HFFc6 (cell line): ENCODE data around the gene ATP6V0C. TPM values are rescaled to one million over a fixed set of nuclear protein-coding genes. Genes with fewer than 3 reads are reported as not detected.
A peak's percentile ranks its signal among the peaks of the same experiment; 100 is the strongest.

Experiments used
- DNase-seq: peaks from one replicate; pipeline ENCODE4 v3.0.0-alpha.2; 2018
- H3K27ac Mint-ChIP-seq: 2 replicates; pipeline ENCODE4 v1.8.0; 2020; ENCODE audit warnings: mild to moderate bottlenecking, mixed read lengths
- H3K27me3 Mint-ChIP-seq: 2 replicates; pipeline ENCODE4 v1.8.0; 2021; ENCODE audit warnings: mild to moderate bottlenecking, moderate library complexity, mixed read lengths; ENCODE audit not compliant: insufficient read depth
- H3K36me3 Mint-ChIP-seq: 2 replicates; pipeline ENCODE4 v1.8.0; 2021; ENCODE audit warnings: low read depth, mixed read lengths
- H3K4me1 Mint-ChIP-seq: 2 replicates; pipeline ENCODE4 v1.8.0; 2020; ENCODE audit warnings: low read depth, mixed read lengths
- H3K4me3 Mint-ChIP-seq: 2 replicates; pipeline ENCODE4 v1.8.0; 2020; ENCODE audit warnings: mild to moderate bottlenecking, moderate library complexity, mixed read lengths
- H3K9me3 Mint-ChIP-seq: 2 replicates; pipeline ENCODE4 v1.8.0; 2020; ENCODE audit warnings: mild to moderate bottlenecking, mixed read lengths
- long read RNA-seq: library from polyadenylated mRNA; unstranded; transcript quantifications from one replicate; pipeline ENCODE4 v2.0.0, GENCODE V29; 2019
- total RNA-seq, 6 experiments: library from RNA; stranded (reverse); fragmentation: NEBNext Ultra II Directional; extraction: Animal tissue kit (Norgen Biotek cat#: 25700); gene quantifications; 2 replicates in 1 of 6; 3 replicates in 5 of 6; pipeline ENCODE4 v1.2.3, GENCODE V29; 2021
- TF ChIP-seq, protein P1 (sequence below): fragments of 200-600 bp; sonication (generic); IDR thresholded peaks from 2 replicates; pipeline ENCODE4 v1.5.0; 2021; ENCODE audit warnings: antibody characterized with exemption, mild to moderate bottlenecking

Gene ATP6V0C
- total RNA-seq: 100 to 1,000 TPM; 303 to 341 (median 309) TPM
- long read RNA-seq, transcript ATP6V0C-201 (3 exons, 1,175 nt): major isoform, 35 of 35 reads
- long read RNA-seq, partial matches to known transcripts: 0 of 35 reads
- long read RNA-seq, other reads (novel, unspliced or antisense): 0 of 35 reads

DNA sequence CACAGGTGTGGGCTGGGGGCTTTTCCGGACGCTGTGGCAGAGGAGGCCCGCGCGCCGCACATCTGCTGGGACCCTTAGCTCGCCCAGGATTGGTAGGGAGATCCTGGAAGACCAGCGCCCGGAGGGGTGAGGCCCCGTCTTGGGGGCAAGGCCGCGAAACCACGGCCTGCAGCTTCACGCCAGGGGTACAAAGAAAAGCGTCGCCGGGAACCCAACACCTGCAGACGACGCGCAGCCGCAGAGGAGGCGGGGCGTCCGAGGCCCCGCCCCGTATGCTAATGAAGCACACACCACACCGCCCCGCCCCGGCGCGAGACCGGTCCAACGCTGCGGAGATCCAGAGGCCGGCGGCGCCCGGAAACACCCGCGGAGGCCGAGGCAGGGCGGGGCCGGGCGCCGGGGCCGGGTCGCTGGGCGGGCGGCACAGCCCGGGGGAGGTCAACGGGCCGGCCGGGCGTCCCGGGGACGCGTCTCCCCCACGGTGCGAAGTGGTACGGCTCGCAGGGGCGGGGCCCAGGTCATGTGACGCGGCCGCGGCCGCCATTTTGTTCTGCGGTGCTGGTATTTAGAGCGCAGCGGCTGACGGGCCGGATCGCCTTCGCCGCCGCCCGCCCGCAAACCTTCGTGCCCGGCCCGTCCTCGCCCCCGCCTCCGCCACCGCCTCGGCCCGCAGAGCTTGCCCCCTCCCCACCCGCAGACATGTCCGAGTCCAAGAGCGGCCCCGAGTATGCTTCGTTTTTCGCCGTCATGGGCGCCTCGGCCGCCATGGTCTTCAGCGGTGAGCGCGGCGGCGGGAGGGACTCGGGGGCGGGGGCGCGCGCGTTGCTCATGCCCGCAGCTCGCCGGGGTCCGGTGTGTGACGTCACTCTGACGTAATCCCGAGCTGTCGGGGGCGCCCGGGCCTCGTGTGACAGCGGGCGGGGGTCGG is at the start of gene ATP6V0C:
Gene ATP6V0C (plus strand): TSS at position 548 of the 928 bp plus-strand sequence. CDS start 152 bp downstream, at position 700.
- Mint-ChIP-seq H3K9me3 (no peaks in the 10 kb centered on the region), H3K27me3 (peaks cover 9% of the 10 kb centered on the region), H3K36me3 (peaks cover 23% of the 10 kb centered on the region), H3K4me1 (peaks cover 54% of the 10 kb centered on the region), H3K27ac (peak within 1 kb of the TSS; percentile 93), H3K4me3 (peak within 1 kb of the TSS; percentile 93)
- TF ChIP-seq, protein P1, sequence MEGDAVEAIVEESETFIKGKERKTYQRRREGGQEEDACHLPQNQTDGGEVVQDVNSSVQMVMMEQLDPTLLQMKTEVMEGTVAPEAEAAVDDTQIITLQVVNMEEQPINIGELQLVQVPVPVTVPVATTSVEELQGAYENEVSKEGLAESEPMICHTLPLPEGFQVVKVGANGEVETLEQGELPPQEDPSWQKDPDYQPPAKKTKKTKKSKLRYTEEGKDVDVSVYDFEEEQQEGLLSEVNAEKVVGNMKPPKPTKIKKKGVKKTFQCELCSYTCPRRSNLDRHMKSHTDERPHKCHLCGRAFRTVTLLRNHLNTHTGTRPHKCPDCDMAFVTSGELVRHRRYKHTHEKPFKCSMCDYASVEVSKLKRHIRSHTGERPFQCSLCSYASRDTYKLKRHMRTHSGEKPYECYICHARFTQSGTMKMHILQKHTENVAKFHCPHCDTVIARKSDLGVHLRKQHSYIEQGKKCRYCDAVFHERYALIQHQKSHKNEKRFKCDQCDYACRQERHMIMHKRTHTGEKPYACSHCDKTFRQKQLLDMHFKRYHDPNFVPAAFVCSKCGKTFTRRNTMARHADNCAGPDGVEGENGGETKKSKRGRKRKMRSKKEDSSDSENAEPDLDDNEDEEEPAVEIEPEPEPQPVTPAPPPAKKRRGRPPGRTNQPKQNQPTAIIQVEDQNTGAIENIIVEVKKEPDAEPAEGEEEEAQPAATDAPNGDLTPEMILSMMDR: no peak
- DNase-seq: peak; percentile 79

DNA sequence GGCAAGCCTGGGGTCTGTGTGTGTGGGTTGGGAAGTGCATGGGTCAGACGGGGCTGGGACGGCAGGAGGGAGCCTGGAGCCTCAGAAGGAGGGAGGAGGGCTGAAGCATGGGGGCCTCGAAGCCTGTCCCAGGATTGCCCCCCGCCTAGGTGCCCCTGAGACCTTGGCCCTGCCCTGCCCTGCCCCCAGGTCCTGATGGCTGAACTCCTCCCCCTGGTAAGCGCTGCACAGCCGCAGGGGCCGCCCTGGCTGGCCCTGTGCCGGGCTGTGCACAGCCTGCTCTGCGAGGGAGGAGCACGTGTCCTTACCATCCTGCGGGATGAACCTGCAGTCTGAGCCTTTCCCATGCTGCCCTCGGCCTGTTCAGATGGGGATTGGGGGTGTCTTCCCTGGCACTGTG is 49.4 kb upstream of the ATP6V0C start:
- H3K36me3 Mint-ChIP-seq: no peaks in the 10 kb centered on the region
- no peak overlapping the region for H3K27ac Mint-ChIP-seq
- H3K27me3 Mint-ChIP-seq: peaks cover 6% of the 10 kb centered on the region
- peaks cover 11% of the 10 kb centered on the region for H3K4me1 Mint-ChIP-seq
- no peak for DNase-seq
- no peaks in the 10 kb centered on the region for H3K9me3 Mint-ChIP-seq
- no peak overlapping the region for H3K4me3 Mint-ChIP-seq
- TF ChIP-seq, protein P1: no peak

GRCh38 chr16:2465653-2466415 is 47.9 kb upstream of the ATP6V0C start:
- no peaks in the 10 kb centered on the region for H3K36me3 Mint-ChIP-seq
- peaks cover 4% of the 10 kb centered on the region for H3K27me3 Mint-ChIP-seq
- TF ChIP-seq, protein P1: peak; percentile 60
- DNase-seq: no peak
- no peaks in the 10 kb centered on the region for H3K9me3 Mint-ChIP-seq
- H3K4me3 Mint-ChIP-seq: no peak overlapping the region
- H3K4me1 Mint-ChIP-seq: peaks cover 6% of the 10 kb centered on the region
- no peak overlapping the region for H3K27ac Mint-ChIP-seq

DNA sequence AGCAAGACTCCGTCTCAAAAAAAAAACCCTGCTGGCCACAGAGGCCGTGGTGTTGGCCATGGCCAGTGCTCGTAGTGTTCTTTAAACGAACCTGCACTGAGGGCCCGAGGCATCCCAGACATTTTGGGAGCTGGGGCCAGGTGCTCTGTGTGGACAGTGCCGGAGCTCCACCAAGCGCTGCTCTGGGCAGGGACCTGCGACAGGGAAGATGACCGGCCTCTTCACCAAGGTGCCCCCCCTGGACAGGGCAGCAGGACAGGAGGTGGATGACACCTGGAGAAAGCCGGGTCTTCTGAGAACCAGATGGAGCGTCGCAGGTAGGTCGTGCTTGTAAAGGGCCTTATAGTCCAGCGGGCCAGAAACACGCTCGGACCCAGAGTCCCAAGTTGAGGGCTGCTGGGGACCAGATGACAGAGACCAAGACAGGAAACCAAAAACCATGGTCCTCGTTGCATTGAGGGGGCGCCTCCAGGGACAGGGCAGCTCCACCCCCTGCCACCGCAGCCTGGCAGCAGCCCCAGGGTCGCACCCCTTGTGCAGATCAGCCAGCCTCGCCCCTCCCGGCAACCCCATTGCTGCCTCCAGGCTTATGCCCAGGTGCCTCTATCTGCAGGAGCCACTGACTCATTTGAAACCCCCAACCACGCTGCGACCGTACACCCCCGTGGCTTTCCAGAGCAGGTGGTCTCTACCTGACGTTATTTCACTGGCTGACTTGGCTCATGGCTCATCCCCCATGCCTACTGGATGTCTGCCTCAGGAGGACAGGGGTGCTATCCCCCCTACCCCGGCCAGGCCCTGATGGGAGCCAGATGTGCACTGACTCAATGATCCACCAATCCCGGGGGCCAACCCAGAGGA is 46.9 kb upstream of the ATP6V0C start:
- no peaks in the 10 kb centered on the region for H3K36me3 Mint-ChIP-seq

More for the DNA sequence above, 46.9 kb upstream of the ATP6V0C start:
- TF ChIP-seq, protein P1: no peak
- no peak for DNase-seq
- H3K4me3 Mint-ChIP-seq: peak overlapping the region; percentile 62
- H3K27me3 Mint-ChIP-seq: peaks cover 4% of the 10 kb centered on the region
- peaks cover 6% of the 10 kb centered on the region for H3K4me1 Mint-ChIP-seq
- H3K27ac Mint-ChIP-seq: no peak overlapping the region
- no peaks in the 10 kb centered on the region for H3K9me3 Mint-ChIP-seq
